Brain pericyte (primary cell): ENCODE data around the gene CHRDL2.
"Not testable (repeated sequence)": the region's sequence is repeated elsewhere in the genome, so short reads cannot be mapped to it uniquely, and the experiment has no call there.

Experiments
- DNase-seq: peaks from one replicate; pipeline ENCODE4 v3.0.0-alpha.2; 2012; ENCODE audit warnings: low read depth, low spot score

The CHRDL2 gene

DNA sequence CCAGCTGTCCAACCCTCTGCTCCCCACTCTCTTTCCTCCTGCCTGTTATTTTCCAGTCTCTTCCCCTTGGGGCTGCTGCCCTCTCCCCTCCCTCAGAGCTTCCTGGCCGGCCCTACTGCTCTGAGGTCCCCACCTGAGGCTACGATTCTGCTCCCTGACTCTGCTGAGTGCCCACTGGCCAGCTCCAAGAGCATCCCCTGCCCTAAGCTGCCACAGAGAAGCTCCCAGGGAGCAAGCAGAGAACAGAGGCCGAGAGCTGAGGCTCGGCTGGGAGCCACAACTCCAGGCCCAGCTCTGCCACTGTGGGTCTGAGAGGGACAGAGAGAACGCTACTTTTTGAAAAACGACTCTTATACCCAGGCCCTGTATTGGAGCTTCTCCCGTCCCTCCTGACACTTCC is 61.1 kb downstream of the CHRDL2 start:
- DNase-seq = no peak

DNA sequence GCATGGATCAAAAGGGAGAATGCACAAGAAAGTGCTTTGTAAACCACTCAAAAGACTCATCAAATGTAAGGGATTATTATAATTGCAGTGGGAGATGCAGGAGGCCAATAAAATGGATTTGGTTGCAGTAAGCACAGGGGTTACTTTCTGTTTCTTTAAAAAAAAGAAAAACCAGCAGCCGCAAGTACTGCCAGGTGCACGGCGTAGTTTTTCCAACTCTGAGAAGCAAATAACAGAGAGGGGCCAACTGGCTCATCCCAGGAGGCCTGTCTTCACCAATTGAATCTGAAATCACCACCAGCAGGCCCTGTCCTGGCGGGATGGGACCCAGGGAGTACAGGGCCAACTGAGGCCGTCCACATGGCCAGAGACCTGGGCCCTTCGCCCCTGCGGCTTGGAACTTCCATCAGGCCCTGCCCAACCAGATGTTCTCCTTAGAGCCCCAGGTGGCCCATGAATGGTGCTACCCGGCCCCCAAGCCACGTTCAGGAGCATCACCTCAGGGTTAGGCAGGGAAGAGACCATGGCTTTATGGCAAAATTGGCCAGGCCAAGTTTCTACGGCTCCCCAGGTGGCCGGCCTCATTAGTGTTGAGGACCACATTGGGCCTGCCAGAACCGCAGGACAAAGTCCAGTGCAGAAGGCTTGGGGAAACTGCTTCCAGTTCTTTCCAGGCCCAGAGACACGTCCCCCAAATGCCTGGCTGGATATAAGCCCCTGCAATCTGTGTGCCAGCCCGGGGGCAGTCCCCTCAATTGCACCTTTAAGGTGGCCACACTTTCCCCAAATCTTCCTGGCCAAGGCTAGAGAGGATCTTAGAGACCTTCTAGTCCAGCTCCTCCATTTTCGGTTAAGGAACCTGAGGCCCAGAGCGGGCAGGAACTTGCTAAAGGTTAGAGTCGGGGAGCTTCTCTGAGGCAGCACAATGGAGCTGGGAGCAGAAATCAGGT is 61.7 kb downstream of the CHRDL2 start:
- no peak for DNase-seq

DNA sequence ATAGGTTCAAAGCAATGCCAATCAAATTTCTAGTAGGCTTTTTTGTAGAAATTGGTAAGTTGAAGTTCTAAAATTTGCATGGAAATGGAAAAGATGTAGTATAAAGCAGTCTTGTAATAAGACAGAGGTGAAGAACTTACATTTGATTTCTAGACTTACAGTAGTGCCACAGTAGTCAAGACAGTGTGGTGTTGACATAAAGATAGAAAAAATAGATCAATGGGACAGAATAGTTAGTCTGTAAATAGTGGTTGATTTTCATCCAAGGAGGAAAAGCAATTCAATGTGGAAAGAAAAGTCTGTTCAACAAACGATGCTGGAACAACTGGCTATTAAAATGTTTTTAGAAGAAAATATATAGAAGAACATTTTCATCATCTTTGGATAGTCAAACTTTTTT is 67.9 kb downstream of the CHRDL2 start:
- DNase-seq = no peak

DNA sequence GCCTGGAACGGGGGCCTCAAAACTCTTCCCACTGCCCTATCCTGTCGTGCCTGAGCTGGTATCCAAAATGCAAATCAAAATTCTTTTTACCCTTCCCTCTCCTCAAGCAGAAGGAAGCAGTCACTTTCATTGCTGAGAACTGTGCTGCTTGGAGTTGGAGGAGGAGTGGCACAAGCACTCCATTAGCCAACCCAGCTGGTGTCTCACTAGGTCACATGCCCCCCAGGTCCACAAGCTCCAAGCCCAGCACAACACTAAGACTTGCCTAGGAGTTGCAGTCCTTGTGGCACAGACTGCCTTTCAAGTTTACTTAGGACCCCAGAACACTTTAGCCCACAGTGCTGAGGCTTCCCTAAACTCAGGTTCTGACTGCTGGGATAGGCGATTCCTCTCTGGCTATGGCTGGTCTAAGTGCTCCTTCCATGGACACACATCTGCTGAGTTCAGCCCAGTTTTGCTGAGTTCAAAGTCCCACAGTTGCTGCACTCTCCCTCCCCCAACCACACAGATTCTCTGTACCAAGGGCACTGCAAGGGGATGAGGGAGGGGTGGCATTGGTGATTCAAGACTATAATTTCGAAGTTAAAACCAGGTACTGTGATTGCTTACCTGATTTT is 68.6 kb downstream of the CHRDL2 start:
- DNase-seq = no peak

DNA sequence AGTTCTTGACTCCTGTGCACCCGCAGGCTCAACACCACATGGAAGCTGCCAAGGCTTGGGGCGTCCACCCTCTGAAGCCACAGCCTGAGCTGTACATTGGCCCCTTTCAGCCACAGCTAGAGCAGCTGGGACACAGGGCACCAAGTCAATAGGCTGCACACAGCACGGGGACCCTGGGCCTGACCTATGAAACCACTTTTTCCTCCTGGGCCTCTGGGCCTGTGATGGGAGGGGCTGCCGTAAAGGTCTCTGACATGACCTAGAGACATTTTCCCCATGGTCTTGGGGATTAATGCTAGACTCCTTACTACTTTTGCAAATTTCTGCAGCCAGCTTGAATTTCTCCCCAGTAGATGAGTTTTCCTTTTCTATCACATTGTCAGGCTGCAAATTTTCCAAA is 72.1 kb downstream of the CHRDL2 start:
- not testable (repeated sequence) for DNase-seq

DNA sequence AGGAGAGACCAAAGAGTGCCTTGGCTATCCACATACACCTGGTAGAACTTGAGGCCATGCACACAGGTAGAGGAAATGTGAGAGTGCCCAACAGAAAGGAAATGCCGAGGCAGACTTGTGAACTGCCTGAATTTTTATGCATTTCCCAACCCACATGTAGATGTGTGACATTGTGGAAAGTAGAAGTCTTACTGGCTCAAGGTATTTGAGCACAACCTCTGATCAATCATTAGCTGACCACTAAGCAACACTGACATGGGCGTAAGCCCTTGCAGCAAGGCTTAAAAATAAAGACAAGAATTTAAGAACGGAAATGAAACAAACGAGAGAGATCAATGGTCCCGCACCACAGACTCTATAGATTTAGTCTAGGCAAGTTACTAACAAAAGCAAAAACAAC is 76.2 kb downstream of the CHRDL2 start:
- no peak for DNase-seq

DNA sequence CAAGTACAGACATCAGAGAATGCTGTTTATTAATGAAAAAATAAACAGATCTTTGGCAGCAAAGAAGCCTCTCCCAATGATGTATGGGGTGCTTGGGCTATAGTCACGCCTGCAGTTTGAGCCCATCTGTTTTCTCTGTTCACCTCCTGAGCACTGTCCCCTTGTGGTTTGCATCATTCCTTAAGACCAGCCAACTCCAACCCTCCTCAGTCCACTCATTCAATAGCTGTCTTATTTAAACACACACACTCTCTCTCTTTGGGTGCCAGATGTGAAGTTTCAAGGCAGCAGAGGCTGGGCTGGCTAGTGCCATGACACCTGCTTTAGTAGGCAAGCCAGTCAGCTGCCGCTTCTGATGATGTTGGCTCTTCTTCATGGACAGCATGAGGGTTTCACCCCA is 80.7 kb downstream of the CHRDL2 start:
- no peak for DNase-seq

DNA sequence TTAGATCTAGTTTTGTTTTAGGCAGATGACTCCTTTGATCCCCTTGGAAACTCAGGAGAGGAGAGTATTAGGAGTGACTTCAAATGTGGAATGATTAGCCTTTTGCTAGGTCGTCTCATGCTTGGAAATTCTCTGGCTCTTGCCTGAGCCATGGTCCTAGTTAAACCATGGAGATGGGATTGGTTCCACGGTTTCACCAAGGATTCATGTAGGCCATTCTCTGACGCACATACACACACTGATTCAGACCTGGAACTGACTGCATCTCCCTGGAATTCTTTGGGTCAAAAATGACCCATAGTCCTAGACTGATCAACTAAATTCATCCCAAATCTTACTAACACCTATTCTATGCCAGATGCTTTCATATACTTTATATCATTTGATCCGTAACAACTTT is 82.3 kb downstream of the CHRDL2 start:
- no peak for DNase-seq

DNA sequence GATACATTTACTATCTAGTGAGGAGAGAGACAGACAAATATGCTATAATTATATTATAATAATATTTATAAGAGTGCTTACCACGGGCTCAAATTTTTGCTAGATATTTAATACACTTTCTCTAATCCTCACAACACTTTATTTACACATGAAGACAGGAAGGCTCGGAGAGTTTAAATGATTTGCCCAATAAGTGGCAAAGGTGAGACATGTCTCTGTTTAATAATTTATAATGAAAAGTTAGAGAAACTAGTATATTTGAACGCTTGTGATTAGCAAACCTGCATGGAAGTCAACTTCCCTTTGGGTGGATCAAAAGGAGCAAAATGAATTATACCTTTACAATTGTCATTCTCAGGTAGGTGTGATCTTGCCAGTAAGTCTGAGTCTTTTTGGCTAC is 83.4 kb downstream of the CHRDL2 start:
- no peak for DNase-seq

DNA sequence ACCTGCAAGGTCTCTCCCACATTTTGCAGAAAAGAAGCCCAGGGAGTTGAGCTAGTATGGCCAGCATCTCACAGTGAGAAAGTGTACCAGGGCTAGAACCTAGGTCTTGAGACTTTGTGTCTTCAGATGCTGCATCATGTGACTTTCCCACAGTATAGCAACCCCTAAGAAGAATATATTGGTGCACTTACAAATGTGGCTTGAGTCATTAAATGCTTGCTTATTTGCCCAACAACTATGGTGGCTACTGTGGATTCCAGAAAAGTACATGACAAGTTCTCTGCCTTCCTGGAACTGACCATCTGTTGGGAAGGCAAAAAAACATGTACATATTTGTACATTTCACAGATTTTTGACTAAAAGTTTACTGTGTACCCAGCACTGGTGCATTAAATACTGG is 83.8 kb downstream of the CHRDL2 start:
- no peak for DNase-seq

DNA sequence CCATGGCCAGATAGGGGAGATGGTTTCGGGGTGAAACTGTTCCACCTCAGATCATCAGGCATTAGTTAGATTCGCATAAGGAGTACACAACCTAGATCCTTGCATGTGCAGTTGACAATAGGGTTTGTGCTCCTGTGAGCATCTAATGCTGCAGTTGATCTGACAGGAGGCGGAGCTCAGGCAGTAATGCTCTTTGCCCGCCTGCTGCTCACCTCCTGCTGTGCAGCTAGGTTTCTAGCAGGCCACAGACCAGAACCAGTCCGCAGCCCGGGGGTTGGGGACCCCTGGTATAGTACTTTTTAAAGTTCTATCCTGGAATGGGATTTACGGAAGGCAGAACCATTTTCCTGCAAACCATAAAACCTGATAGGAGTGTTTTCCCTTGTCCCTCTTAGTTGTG is 84.3 kb downstream of the CHRDL2 start:
- DNase-seq = no peak
